Measurements from ENCODE around the gene LRRN3.

GRCh38 chr7:111059833-111060232 is 31.1 kb upstream of the LRRN3 start:
- TF ChIP-seq EZH2 (IDR thresholded peaks at IDR 0.05; ENCODE audit: insufficient read depth, poor library complexity, severe bottlenecking): no peak
- TF ChIP-seq EZH2phosphoT487 (IDR thresholded peaks at IDR 0.05; ENCODE audit: insufficient read depth, low read depth): no peak

All from GM23248 (cell line).